D721Med (cell line): ENCODE measurements around the gene C1QC.

ENCODE experiments used
- DNase-seq: peaks from one replicate; pipeline ENCODE4 v3.0.0; 2011; ENCODE audit warnings: low spot score; ENCODE audit not compliant: insufficient read length
- FAIRE-seq: peaks from 2 replicates; lab custom pipeline; 2011; peaks lifted over from hg19 to GRCh38; lab: Jason Lieb, UNC
- CTCF ChIP-seq: IDR thresholded peaks from 2 replicates; pipeline ENCODE4 v1.5.1; 2012; ENCODE audit warnings: mild to moderate bottlenecking, control low read depth; ENCODE audit not compliant: insufficient read depth; ENCODE audit errors: missing control alignments

Gene C1QC

DNA sequence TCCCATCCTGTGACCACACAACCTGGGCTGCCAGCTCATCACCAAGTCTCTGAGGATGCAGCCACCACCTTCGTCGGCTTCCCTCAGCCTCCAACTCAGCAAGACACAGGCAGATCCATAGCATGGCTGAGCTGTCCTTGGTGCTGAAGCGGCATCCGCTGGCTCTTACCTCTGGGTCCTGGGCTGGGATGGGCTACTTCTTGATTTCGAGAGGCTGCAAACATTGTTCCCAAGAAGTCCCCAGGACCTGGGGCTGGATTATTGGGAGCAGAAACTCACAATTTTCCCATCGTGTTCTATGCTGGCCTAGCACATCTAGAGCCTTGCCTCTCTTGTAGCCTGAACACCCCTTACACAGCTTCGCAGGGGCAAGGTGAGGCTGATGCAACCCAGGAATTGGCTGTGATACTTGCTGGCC is 31.9 kb upstream of the C1QC start:
- no peak for DNase-seq
- no peak for FAIRE-seq

DNA sequence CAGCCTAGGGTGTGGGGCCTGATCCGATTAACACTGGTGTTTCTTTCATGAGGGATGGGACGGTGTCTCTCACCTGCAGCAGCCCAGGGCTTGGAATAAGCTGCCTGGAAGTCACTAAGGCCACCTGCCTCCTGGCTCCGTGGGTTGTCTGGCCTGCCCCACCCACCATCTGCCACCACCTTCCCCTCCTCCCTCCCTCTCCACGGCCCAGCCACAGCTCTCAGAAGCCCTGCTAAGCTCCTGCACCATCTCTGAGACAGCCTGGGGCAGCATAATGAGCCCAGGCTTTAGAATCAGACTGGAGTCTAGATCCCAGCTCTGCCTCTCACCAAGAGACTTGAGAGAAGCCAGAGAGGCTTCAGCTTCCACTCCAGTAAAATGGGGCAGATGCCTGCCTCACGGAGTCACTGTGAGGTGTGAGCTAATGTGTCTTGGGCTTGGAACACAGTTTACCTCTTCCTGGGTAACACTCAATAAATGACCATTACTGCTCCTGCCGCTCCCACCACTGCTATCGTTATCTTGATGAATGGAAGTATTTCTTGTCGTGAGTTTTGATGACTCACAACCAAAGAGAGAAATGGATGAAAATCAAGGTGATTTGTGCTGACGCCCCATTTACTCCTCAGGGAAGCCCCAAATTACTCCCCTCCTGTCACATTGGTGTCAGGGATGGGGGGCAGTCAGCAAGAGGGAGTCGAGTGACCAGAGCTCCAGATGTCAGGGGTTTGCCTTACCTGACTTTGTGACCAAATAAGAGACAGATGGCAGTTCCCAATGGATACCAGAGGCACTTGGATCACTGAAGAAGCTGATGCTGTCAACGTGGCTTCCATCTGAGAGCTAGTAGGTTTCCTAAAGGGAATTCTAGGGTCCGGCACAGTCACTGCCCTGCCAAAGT is 30.5 kb upstream of the C1QC start:
- no peak for TF ChIP-seq CTCF
- FAIRE-seq: no peak

More for the DNA sequence above, 31.9 kb upstream of the C1QC start:
- no peak for TF ChIP-seq CTCF

GRCh38 chr1:22613572-22613918 is 29.9 kb upstream of the C1QC start:
- DNase-seq: no peak
- no peak for FAIRE-seq
- no peak for TF ChIP-seq CTCF

More for the DNA sequence above, 30.5 kb upstream of the C1QC start:
- DNase-seq: no peak

DNA sequence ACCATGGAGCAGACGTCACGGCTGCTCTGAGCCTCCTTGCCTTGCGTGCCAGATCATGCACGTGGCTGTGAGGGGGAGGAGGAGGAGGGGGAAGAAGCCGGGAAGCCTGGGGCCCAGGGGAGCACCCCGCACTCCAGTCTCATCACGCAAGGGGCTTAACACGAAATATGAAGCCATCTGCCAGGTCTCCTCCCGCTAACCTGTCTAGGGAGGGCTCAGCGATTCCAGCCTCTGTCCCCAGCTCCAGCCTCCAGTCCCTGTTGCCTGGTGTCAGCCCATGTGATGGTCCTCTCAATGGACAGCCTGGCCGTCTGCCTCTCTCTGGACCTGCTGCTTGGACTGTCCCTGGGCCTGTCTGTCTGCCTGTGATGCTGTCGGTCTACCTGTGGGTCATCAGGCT is 29.5 kb upstream of the C1QC start:
- DNase-seq: no peak
- FAIRE-seq: no peak
- no peak for TF ChIP-seq CTCF

- DNase-seq (no peak), FAIRE-seq (no peak)
- no peak for TF ChIP-seq CTCF
Observed at GRCh38 chr1:22615886-22616285, 27.5 kb upstream of the C1QC start.

GRCh38 chr1:22616571-22616970 is 26.9 kb upstream of the C1QC start:
- FAIRE-seq (no peak), DNase-seq (no peak)
- TF ChIP-seq CTCF: no peak

- FAIRE-seq (no peak), DNase-seq (no peak)
- TF ChIP-seq CTCF: no peak
Observed at GRCh38 chr1:22618056-22618455, 25.4 kb upstream of the C1QC start.
